ENCODE results near the gene FRMPD1.

GRCh38 chr9:37705787-37706186 lies 55.0 kb downstream of the FRMPD1 start:
- TF ChIP-seq GATA3 (IDR thresholded peaks at IDR 0.05; ENCODE audit: low read depth, low read length) (no peak), GATA2 (IDR thresholded peaks at IDR 0.05; ENCODE audit: low read depth, low read length) (no peak)

Measured in SH-SY5Y (cell line).